GM21423 (cell line): Measurements from ENCODE around the gene RNU5B-1.
A peak's percentile ranks its signal among the peaks of the same experiment; 100 is the strongest.
"Not testable (repeated sequence)": the region's sequence is repeated elsewhere in the genome, so short reads cannot be mapped to it uniquely, and the experiment has no call there.

Source experiments
- ATAC-seq: cut with Tn5 transposase; IDR thresholded peaks from one replicate; pipeline ENCODE4 v1.9.1; 2021; ENCODE audit warnings: mild to moderate bottlenecking, moderate library complexity; ENCODE audit not compliant: unreplicated experiment

RNU5B-1 gene

GRCh38 chr15:65304381-65305149, at the start of gene RNU5B-1:
TSS of gene RNU5B-1 (plus strand) at chr15:65304677.
- ATAC-seq: peak; percentile 65

GRCh38 chr15:65254758-65255157, 49.7 kb upstream of the RNU5B-1 start:
- no peak for ATAC-seq

DNA sequence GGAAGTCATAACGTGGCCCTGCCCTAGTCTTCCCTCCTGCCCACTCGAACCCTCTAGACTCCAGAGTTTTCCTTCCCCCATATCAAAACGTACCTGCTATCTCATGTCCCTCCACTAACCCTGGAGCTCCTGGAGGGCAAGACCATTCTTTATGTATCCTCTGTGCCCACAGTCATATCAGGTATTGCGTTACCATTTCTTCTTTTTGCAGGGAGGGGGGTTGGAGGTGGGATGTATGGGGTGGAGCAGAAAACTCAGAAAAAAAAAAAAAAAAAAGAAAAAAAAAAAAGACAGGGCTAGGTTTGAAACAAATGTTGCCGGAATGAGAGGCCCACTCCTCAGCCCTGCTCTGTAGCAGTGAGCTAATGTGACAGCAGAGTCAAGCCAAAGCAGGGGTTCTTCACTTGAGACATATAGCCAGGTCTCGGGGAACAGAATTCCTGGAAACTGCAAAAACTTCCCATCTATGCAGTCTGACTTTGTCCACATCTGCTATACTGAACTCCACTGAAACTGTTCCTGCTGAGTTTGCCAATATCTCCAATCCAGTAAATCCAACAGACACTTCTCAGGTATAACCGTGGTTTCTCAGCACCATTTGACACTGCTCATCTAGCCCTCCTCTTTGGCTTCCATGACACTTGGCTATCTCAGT, 48.9 kb upstream of the RNU5B-1 start:
- ATAC-seq: no peak

GRCh38 chr15:65258375-65259262, 45.9 kb upstream of the RNU5B-1 start:
- ATAC-seq: no peak

GRCh38 chr15:65259367-65259797, 45.1 kb upstream of the RNU5B-1 start:
- ATAC-seq: no peak

DNA sequence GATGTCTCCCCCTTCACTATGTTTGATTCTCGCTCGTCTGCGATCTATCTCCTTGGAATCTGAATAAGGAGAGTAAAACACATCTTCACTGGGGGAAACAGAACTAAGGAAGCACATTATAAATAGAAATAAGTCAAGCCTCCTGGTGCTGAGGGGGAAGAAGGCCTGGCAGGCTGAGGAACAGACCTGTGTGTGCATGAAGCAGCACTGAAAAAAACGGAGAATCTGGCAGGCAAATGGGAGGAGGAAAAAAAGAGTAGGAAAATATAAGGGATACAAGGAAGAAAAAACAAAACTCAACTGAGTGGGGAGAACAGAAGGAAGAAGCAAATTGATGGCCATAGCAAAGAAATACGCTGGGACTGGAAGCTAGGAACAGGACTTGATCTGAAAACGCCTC, 43.5 kb upstream of the RNU5B-1 start:
- ATAC-seq: no peak

DNA sequence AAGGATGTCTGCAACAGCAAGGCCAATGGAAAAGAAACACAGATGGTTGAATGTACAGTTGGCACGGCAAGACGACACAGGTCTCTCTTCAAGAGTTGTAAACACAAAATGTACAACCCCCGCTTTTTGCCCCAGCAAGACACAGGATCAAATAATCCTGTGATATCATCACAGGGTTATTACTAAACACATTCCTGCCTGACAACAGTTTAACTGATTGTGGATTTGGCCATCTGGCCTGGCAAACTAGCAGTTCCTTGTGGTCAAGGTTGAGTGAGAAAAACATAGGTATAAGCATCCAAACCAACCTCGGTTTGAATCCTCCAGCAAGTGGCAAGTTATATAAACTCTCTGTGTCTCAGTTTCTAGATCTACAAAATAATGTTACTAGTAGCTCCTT, 41.2 kb upstream of the RNU5B-1 start:
- no peak for ATAC-seq

GRCh38 chr15:65264863-65265430, 39.5 kb upstream of the RNU5B-1 start:
- ATAC-seq: no peak

GRCh38 chr15:65266469-65266868, 38.0 kb upstream of the RNU5B-1 start:
- ATAC-seq: no peak

DNA sequence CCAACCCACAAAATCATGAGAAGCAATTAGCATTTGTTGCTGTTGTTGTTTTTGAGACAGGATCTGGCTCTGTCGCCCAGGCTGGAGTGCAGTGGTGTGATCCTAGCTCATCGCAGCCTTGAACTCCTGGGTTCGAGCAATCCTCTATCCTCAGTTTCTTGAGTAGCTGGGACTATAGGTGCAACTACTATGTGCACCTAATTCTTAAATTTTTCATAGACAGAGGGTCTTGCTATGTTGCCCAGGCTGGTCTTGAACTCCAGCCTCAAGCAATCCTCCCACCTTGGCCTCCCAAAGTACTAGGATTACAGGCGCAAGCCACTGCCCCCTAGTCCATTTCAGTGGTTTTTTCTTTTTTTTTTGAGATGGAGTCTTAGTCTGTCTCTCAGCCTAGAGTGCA, 36.1 kb upstream of the RNU5B-1 start:
- no peak for ATAC-seq

DNA sequence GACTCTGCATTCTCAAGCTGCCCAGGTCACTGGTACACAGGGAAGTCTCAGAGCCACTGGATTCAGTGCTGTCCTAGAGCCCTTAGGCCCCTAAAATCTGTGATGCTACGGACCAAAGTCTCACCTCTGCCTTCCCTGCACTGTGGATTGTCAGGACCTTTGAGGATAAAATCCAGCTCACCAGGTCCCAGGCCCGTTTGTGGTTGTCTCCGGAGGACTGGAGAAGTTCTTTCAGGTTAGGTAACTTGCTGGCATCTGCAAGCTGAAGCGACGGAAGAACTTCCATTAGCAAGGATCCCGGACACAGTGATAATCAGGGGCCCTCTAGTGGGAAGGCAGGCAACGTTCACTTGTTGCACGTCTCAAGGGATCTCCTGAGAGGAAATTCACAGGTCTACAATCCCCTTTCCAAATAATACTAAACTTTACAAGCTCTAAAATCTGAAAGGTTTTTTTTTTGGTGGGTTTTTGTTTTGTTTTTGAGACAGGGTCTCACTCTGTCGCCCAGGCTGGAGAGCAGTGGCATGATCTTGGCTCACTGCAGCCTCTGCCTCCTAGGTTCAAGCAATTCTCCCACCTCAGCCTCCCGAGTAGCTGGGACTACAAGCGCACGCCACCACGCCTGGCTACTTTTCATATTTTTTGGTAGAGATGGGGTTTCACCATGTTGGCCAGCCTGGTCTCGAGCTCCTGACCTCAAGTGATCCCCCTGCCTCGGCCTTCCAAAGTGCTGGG, 33.5 kb upstream of the RNU5B-1 start:
- ATAC-seq: not testable (repeated sequence)

DNA sequence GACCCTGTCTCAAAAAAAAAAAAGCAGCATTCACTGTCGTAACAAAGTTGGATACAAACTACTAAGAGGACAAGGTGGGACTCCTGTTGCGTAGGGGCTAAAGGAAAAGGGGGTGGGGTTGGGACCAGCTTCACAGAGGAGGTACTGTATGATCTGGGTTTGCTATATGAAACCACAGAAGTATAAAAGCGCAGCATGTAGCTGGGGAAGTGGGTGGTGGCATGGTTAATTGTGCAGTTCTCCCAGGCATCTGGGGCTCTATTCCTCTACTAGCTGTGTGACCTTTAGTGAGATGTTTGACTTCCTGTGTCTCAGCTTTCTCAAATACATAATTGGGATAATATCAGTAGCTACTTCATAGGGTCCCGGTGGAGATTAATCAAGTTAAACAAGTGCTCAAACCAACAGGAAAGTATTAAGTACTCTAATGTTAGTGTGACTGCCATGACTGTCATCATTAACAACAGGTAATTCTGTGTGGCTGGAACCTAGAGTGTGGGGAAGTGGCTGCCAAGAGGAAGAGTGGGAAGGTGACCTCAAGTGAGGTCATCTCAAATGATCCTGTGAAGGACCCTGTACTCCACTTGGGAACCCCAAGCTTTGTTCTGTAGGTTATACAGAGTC, 29.3 kb upstream of the RNU5B-1 start:
- no peak for ATAC-seq

DNA sequence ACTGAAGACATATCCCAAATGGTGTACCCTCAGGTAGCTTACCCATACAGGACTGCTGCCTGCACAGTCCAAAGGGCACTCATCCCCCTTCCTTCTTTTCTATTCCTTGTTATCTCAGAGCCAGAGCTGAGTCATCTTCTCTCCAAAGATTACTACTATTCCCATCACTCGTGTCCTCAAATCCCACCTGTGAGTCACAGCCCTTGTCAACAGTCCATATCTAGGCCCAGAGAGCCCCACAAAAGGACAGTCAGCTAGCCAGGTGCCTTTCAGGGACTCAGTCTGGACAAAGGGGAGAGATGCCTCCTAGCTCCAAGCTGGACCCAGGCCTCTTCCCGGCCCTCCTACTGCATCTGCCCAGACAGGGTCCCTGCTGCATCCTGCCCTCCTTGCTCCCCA, 28.8 kb upstream of the RNU5B-1 start:
- ATAC-seq: no peak

- no peak for ATAC-seq
Observed at GRCh38 chr15:65277015-65277414, 27.5 kb upstream of the RNU5B-1 start.

DNA sequence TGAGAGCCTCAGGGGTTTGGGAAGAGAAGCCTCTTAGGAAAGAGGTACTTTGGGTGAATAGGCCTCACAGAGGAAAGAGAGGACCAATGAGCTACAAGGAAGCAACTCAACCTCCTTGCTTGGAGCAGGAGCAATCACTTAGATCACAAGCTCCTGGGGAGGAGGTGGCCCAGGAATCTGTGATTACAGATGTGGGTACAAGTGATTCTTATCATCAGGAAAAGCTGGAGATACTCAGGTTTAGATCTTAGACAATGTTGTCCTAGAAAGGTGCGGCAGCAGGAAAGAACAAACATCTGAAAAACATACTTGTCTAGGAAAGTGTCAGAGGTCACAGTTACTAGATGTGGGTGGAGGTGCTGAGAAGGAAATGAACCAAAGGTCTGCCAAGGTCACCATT, 26.0 kb upstream of the RNU5B-1 start:
- ATAC-seq: no peak

GRCh38 chr15:65285291-65286068, 19.0 kb upstream of the RNU5B-1 start:
- no peak for ATAC-seq

DNA sequence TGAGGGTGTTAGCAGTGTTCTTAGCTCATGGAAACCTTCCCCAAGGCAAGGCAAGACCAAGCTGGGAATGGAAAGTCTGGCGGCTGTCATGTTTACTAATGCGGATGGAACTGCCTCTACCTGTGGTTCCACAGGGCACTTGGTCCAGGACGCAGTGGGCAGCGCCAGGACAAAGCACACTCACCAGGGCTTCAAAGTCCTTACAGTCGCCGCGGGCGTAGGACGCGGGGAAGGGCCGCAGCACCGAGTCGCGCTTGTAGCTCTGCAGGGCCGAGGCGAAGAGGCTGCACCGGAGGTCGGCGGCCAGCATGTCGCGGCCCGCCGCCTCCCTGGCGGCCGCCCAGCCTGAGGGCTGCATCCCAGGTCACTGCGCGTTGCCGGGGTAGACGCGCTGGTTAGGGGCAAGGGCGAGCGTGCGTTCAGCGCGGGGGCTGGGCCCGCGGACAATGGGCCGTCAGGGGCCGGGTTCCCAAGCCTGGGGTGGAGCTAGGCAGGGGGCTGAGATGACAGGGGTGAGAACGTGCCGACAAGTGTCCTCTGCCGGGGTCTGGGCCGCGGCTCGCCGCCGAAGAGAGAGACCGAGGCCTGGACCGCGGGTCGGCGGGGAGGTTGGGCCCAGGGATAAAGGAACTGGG, 18.3 kb upstream of the RNU5B-1 start:
- peak; percentile 10 for ATAC-seq

- peak; percentile 92 for ATAC-seq
Observed at GRCh38 chr15:65286704-65287519, 17.6 kb upstream of the RNU5B-1 start, which contains the start of gene PARP16. TSS of gene PARP16 (minus strand) at chr15:65286883. CDS start at chr15:65286426, 457 bp downstream.
